GM13977 (cell line): ENCODE data around the gene FSTL1.

ENCODE experiments used
- DNase-seq: peaks from one replicate; pipeline ENCODE4 v3.0.0; 2012; ENCODE audit warnings: low spot score
- in situ Hi-C: fragments of 300-500 bp; cut with MboI; formaldehyde crosslinking; loops from one replicate; pipeline ENCODE4 v1.12.0; 2022; ENCODE audit warnings: low sequenced_read_pairs, low pct_unique_long_range_greater_than_20kb, mixed read lengths, inconsistent platforms; ENCODE audit not compliant: unreplicated experiment
- TF ChIP-seq, protein P1 (sequence below): IDR thresholded peaks from 2 replicates; pipeline ENCODE4 v1.5.1; 2012; ENCODE audit warnings: mild to moderate bottlenecking, control low read depth; ENCODE audit not compliant: insufficient read depth; ENCODE audit errors: extremely low read depth, missing control alignments

Gene FSTL1

DNA sequence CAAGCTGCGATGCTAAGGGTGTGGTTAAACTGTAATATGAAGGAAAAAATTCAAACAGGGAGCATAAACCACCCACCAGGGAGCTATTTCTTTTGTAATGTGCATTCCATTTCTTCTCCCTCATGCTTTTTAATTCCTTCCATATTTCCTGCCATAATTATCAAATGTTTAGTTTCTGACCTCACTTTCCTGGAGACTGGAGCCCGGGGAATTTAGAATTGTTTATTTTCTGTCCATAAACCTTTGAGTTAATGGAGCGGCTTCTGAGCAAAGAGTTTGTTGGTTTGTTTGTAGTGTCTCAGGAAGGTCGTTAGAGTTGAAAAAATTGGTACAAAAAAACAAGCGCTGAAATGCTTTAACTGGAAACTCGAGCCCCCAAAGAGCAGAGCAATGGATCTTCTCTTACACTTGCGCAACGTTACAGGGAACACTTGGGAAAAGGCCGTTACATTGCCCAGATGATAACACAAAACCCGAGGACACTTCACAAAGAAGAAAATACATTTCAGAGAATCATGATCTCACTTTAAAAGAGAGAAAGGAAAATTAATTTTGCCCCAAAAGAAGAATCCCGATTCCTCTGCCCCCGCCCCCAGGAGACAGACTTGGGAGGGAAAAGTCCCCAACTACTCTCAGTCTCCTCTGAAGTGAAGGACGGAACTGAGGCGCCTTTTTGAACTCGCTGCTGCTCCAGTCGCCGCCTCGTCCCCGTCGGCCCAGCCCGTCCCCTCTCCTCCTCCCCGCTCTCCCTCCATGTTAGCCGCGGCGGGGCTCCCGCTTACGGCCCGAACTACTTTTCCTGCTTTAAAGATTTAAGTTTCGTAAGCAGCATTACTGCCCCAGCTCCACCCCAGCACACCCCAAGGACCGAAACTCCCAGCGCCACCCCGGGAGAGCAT, 842 bp downstream of the FSTL1 start:
- DNase-seq: no peak
- TF ChIP-seq, protein P1, sequence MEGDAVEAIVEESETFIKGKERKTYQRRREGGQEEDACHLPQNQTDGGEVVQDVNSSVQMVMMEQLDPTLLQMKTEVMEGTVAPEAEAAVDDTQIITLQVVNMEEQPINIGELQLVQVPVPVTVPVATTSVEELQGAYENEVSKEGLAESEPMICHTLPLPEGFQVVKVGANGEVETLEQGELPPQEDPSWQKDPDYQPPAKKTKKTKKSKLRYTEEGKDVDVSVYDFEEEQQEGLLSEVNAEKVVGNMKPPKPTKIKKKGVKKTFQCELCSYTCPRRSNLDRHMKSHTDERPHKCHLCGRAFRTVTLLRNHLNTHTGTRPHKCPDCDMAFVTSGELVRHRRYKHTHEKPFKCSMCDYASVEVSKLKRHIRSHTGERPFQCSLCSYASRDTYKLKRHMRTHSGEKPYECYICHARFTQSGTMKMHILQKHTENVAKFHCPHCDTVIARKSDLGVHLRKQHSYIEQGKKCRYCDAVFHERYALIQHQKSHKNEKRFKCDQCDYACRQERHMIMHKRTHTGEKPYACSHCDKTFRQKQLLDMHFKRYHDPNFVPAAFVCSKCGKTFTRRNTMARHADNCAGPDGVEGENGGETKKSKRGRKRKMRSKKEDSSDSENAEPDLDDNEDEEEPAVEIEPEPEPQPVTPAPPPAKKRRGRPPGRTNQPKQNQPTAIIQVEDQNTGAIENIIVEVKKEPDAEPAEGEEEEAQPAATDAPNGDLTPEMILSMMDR: no peak
- in situ Hi-C loops: no loop called here

DNA sequence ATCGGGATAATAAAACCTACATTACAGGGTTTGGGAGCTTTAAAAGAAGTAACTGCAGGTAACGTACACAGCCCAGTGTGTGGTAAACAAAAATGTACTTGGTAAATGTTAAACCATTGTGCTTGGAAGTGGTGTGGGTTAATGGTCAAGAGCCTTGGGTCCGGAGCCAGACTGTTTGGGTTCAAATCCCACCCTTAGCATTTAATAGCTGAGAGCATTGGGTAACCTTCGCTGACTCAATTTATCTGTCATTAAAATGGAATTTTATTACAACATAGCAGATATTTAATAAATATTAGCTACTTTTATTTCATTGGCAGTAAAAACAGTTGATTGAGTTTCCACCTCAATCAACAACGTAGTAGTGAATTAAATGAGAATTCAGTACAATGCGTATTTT, 1.5 kb downstream of the FSTL1 start:
- in situ Hi-C loops: no loop called here
- no peak for DNase-seq
- TF ChIP-seq, protein P1: no peak

DNA sequence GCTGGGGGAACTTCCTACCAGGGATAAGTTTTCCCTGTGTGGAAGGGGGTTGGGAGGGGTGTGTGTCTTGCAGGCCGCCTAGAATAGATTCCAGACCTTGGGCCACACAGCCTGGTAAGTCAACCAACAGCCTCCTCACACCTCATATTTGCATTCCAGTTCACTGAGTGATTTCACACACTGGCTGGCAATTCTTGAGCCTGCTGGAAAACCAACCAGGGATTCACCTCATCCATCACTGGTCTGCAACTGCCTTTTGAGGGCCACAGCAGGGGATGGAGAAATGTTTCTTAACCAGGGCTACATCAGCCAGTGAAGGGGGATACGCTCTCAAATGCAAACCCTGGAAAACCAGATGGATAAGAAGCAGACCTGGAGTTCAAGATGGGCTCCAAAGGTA, 2.0 kb downstream of the FSTL1 start:
- in situ Hi-C loops: no loop called here
- DNase-seq: no peak
- TF ChIP-seq, protein P1: no peak

DNA sequence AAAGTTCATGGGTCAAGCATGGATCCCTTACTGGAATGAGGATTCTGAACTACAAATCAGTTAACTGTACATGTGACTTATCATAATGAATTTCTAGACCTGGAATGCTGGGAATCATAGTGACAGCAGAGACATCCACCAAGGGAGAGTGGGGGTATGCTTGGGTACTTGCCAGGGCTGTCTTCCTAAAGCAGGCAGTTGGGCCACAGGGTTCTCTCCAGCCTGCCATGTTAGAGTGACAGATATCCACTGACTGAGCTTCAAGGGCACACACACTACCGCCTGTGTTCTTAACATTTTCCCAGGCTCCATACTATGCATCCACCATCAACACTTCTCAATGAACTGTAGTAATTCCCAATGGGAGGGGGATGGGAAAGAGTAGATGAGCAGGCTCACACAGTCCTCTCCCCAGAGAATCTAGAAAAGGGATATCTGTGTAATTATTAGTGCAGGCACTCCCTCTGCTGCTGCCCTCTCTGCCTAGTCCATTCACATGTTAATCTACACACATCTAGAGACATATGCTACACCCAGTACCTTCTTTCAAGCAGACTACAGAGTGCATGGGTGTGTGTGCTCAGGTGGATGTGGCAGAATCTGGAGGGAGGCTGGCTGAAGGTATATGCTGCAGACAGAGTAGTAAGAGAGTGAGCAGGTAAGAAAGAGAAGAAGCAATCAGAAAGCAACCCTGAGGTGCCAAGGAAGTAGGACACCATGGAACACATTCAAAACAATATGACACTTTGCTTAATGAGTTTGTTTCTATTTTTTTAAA, 3.7 kb downstream of the FSTL1 start:
- TF ChIP-seq, protein P1: no peak
- no peak for DNase-seq
- in situ Hi-C loops: no loop called here

DNA sequence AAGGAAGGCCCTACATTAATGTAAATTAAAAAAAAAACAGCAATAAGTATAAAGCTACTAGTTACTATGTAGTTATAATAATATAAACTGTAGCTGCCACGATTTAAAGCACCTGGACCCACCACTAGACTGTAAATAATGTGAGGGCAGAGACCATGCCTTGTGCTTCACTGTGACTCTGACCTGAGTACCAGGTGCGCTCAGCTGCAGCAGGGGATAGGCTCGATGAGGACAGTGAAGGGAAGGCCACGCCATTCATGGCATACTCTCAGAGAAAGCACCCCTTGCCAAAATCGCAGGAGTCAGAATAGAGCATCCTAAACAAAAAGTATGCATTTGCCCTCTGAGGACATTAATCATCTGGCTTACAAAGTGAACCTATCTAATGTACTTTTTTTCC, 5.1 kb downstream of the FSTL1 start:
- no peak for DNase-seq
- TF ChIP-seq, protein P1: no peak
- in situ Hi-C loops: no loop called here

DNA sequence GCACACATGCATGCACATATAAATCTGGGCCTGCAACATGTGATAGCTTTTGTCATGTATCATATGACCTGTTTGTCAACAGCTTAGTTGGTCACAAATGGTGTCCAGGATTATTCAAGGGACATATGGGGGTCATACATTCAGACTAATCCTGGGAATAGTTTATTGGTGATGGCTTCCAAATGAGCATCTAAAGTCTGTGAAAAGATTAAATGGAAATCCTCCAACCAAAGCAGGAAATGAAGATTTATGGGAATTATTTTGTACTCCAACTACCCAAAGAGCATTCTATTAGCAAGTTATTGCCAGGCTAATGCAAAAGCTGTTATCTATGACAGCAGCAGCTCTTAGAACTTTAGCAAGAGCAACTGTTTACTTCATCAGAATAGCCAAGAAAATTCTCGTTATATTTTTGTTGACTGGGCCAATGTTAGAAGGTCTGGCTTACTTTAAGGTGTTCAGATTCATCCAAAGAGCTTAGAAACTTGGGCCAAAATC, 7.1 kb downstream of the FSTL1 start:
- in situ Hi-C loops: no loop called here
- TF ChIP-seq, protein P1: no peak
- no peak for DNase-seq
